ENCODE results near the gene PTPRK. TPM values are rescaled to one million over a fixed set of nuclear protein-coding genes. Genes with fewer than 3 reads are reported as not detected.
A peak's percentile ranks its signal among the peaks of the same experiment; 100 is the strongest.

PTPRK gene
- total RNA-seq, 2 donors from 2014 or later = 0.77 to 0.78 TPM

- peak overlapping the region; percentile 97 for H3K27ac Mint-ChIP-seq
- peaks cover 36% of the 10 kb centered on the region for H3K4me1 Mint-ChIP-seq
- H3K9me3 ChIP-seq (ENCODE audit: control insufficient read depth, low read length, poor library complexity, severe bottlenecking) = no peaks in the 10 kb centered on the region
- peak overlapping the region; percentile 88 for H3K4me3 Mint-ChIP-seq
- ATAC-seq (no peak), DNase-seq (peak in 1 of 3 donors; percentile 17)
- no peaks in the 10 kb centered on the region for H3K27me3 Mint-ChIP-seq
- no peaks in the 10 kb centered on the region for H3K36me3 Mint-ChIP-seq (ENCODE audit: low read depth)
These were observed 547.6 kb downstream of the PTPRK start for GRCh38 chr6:127972815-127973214.

- Mint-ChIP-seq H3K27ac (peak overlapping the region; percentile 97), H3K27me3 (no peaks in the 10 kb centered on the region), H3K4me1 (peaks cover 35% of the 10 kb centered on the region), H3K36me3 (ENCODE audit: low read depth) (no peaks in the 10 kb centered on the region), H3K4me3 (peak overlapping the region; percentile 88)
- ATAC-seq = peak; percentile 93
- DNase-seq = peak; percentile 12 to 37 (median 33)
- H3K9me3 ChIP-seq (ENCODE audit: control insufficient read depth, low read length, poor library complexity, severe bottlenecking) = no peaks in the 10 kb centered on the region
These were observed 548.4 kb downstream of the PTPRK start for GRCh38 chr6:127971945-127972391.

- DNase-seq (no peak), ATAC-seq (no peak)
- peak overlapping the region; percentile 97 for H3K27ac Mint-ChIP-seq
- no peaks in the 10 kb centered on the region for H3K27me3 Mint-ChIP-seq
- no peaks in the 10 kb centered on the region for H3K36me3 Mint-ChIP-seq (ENCODE audit: low read depth)
- H3K4me3 Mint-ChIP-seq = peak overlapping the region; percentile 88
- H3K4me1 Mint-ChIP-seq = peaks cover 33% of the 10 kb centered on the region
- H3K9me3 ChIP-seq (ENCODE audit: control insufficient read depth, low read length, poor library complexity, severe bottlenecking) = no peaks in the 10 kb centered on the region
These were observed 549.0 kb downstream of the PTPRK start for GRCh38 chr6:127971386-127971785.

- H3K27me3 Mint-ChIP-seq = no peaks in the 10 kb centered on the region
- ATAC-seq = no peak
- DNase-seq = no peak
These were observed 550.7 kb downstream of the PTPRK start for GRCh38 chr6:127969701-127970100.

GRCh38 chr6:127968394-127968793 lies 552.0 kb downstream of the PTPRK start:
- Mint-ChIP-seq H3K27ac (no peak overlapping the region), H3K4me1 (peaks cover 22% of the 10 kb centered on the region), H3K4me3 (no peak overlapping the region), H3K27me3 (no peaks in the 10 kb centered on the region), H3K36me3 (ENCODE audit: low read depth) (no peaks in the 10 kb centered on the region)
- H3K9me3 ChIP-seq (ENCODE audit: control insufficient read depth, low read length, poor library complexity, severe bottlenecking) = no peaks in the 10 kb centered on the region
- no peak for DNase-seq
- ATAC-seq = no peak

More at GRCh38 chr6:127969701-127970100, 550.7 kb downstream of the PTPRK start:
- peaks cover 33% of the 10 kb centered on the region for H3K4me1 Mint-ChIP-seq
- H3K27ac Mint-ChIP-seq = no peak overlapping the region
- no peaks in the 10 kb centered on the region for H3K36me3 Mint-ChIP-seq (ENCODE audit: low read depth)
- no peaks in the 10 kb centered on the region for H3K9me3 ChIP-seq (ENCODE audit: control insufficient read depth, low read length, poor library complexity, severe bottlenecking)
- H3K4me3 Mint-ChIP-seq = peak overlapping the region; percentile 56

- Mint-ChIP-seq H3K27ac (no peak overlapping the region), H3K4me1 (peaks cover 18% of the 10 kb centered on the region), H3K27me3 (no peaks in the 10 kb centered on the region), H3K4me3 (no peak overlapping the region), H3K36me3 (ENCODE audit: low read depth) (no peaks in the 10 kb centered on the region)
- H3K9me3 ChIP-seq (ENCODE audit: control insufficient read depth, low read length, poor library complexity, severe bottlenecking) = no peaks in the 10 kb centered on the region
- DNase-seq (no peak), ATAC-seq (no peak)
These were observed 552.7 kb downstream of the PTPRK start for GRCh38 chr6:127967708-127968107.

- no peaks in the 10 kb centered on the region for H3K27me3 Mint-ChIP-seq
- no peak overlapping the region for H3K27ac Mint-ChIP-seq
These were observed 553.8 kb downstream of the PTPRK start for GRCh38 chr6:127966616-127967015.

GRCh38 chr6:127963495-127963894 lies 556.9 kb downstream of the PTPRK start:
- ATAC-seq (no peak), DNase-seq (no peak)
- Mint-ChIP-seq H3K4me3 (no peak overlapping the region), H3K4me1 (peaks cover 3% of the 10 kb centered on the region), H3K27ac (no peak overlapping the region), H3K27me3 (no peaks in the 10 kb centered on the region), H3K36me3 (ENCODE audit: low read depth) (no peaks in the 10 kb centered on the region)
- no peaks in the 10 kb centered on the region for H3K9me3 ChIP-seq (ENCODE audit: control insufficient read depth, low read length, poor library complexity, severe bottlenecking)

More at GRCh38 chr6:127966616-127967015, 553.8 kb downstream of the PTPRK start:
- Mint-ChIP-seq H3K4me1 (peaks cover 9% of the 10 kb centered on the region), H3K4me3 (no peak overlapping the region), H3K36me3 (ENCODE audit: low read depth) (no peaks in the 10 kb centered on the region)
- H3K9me3 ChIP-seq (ENCODE audit: control insufficient read depth, low read length, poor library complexity, severe bottlenecking) = no peaks in the 10 kb centered on the region
- no peak for DNase-seq
- ATAC-seq = no peak

GRCh38 chr6:127959869-127960268 lies 560.5 kb downstream of the PTPRK start:
- H3K36me3 Mint-ChIP-seq (ENCODE audit: low read depth) = no peaks in the 10 kb centered on the region
- no peak for ATAC-seq
- DNase-seq = no peak
- no peaks in the 10 kb centered on the region for H3K27me3 Mint-ChIP-seq
- no peak overlapping the region for H3K4me3 Mint-ChIP-seq
- peaks cover 10% of the 10 kb centered on the region for H3K4me1 Mint-ChIP-seq
- H3K27ac Mint-ChIP-seq = no peak overlapping the region
- no peaks in the 10 kb centered on the region for H3K9me3 ChIP-seq (ENCODE audit: control insufficient read depth, low read length, poor library complexity, severe bottlenecking)

GRCh38 chr6:127956956-127957355 lies 563.4 kb downstream of the PTPRK start:
- peaks cover 22% of the 10 kb centered on the region for H3K4me1 Mint-ChIP-seq
- H3K4me3 Mint-ChIP-seq = no peak overlapping the region
- DNase-seq = no peak
- no peak for ATAC-seq
- no peaks in the 10 kb centered on the region for H3K9me3 ChIP-seq (ENCODE audit: control insufficient read depth, low read length, poor library complexity, severe bottlenecking)
- no peak overlapping the region for H3K27ac Mint-ChIP-seq
- no peaks in the 10 kb centered on the region for H3K27me3 Mint-ChIP-seq
- H3K36me3 Mint-ChIP-seq (ENCODE audit: low read depth) = no peaks in the 10 kb centered on the region

GRCh38 chr6:127956260-127956888 lies 564.0 kb downstream of the PTPRK start:
- H3K4me3 Mint-ChIP-seq = no peak overlapping the region
- DNase-seq (no peak), ATAC-seq (no peak)
- H3K9me3 ChIP-seq (ENCODE audit: control insufficient read depth, low read length, poor library complexity, severe bottlenecking) = no peaks in the 10 kb centered on the region
- no peaks in the 10 kb centered on the region for H3K27me3 Mint-ChIP-seq
- H3K36me3 Mint-ChIP-seq (ENCODE audit: low read depth) = no peaks in the 10 kb centered on the region
- H3K4me1 Mint-ChIP-seq = peaks cover 27% of the 10 kb centered on the region
- no peak overlapping the region for H3K27ac Mint-ChIP-seq

GRCh38 chr6:127954082-127954481 lies 566.3 kb downstream of the PTPRK start:
- H3K27ac Mint-ChIP-seq = no peak overlapping the region

GRCh38 chr6:127952831-127953230 lies 567.6 kb downstream of the PTPRK start:
- Mint-ChIP-seq H3K27ac (peak overlapping the region; percentile 95), H3K4me3 (no peak overlapping the region), H3K36me3 (ENCODE audit: low read depth) (no peaks in the 10 kb centered on the region), H3K27me3 (no peaks in the 10 kb centered on the region), H3K4me1 (peaks cover 47% of the 10 kb centered on the region)
- H3K9me3 ChIP-seq (ENCODE audit: control insufficient read depth, low read length, poor library complexity, severe bottlenecking) = no peaks in the 10 kb centered on the region
- DNase-seq (no peak), ATAC-seq (no peak)

More at GRCh38 chr6:127954082-127954481, 566.3 kb downstream of the PTPRK start:
- Mint-ChIP-seq H3K36me3 (ENCODE audit: low read depth) (no peaks in the 10 kb centered on the region), H3K4me1 (peaks cover 44% of the 10 kb centered on the region), H3K4me3 (no peak overlapping the region), H3K27me3 (no peaks in the 10 kb centered on the region)
- ATAC-seq = no peak
- DNase-seq = no peak
- H3K9me3 ChIP-seq (ENCODE audit: control insufficient read depth, low read length, poor library complexity, severe bottlenecking) = no peaks in the 10 kb centered on the region

- no peaks in the 10 kb centered on the region for H3K36me3 Mint-ChIP-seq (ENCODE audit: low read depth)
- ATAC-seq (no peak), DNase-seq (no peak)
- peaks cover 47% of the 10 kb centered on the region for H3K4me1 Mint-ChIP-seq
- peak overlapping the region; percentile 86 for H3K4me3 Mint-ChIP-seq
- H3K27ac Mint-ChIP-seq = peak overlapping the region; percentile 95
- H3K27me3 Mint-ChIP-seq = no peaks in the 10 kb centered on the region
- no peaks in the 10 kb centered on the region for H3K9me3 ChIP-seq (ENCODE audit: control insufficient read depth, low read length, poor library complexity, severe bottlenecking)
These were observed 568.2 kb downstream of the PTPRK start for GRCh38 chr6:127952176-127952575.

All from T-helper 17 cell (primary cell).